Measurements from ENCODE around the gene SLC35D1.

SLC35D1 gene

DNA sequence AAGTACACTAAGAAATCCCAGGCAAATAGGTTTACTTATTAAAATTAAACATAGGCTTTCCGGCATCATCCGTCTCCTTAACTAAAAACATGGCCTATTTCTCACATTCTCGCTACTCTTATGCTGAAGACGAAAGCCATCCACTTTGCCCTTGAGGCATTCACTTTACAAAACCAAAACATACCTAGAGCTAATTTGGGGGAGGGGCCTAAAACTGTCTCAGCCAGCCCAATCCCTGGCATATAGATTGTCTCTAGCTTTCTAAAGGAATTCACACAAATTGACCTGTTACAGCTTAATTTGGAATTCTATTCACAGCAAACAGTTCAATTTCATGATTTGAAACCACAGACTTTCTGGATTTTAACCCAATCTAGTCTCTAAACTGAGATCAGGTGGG lies 34.8 kb downstream of the SLC35D1 start:
- no peak for TF ChIP-seq CTCF (IDR thresholded peaks at IDR 0.05; ENCODE audit: control insufficient read depth, insufficient read depth, low read depth, low read length, missing control alignments)
- DNase-seq (ENCODE audit: low read depth): no peak
- no peak overlapping the region for H3K4me3 ChIP-seq (ENCODE audit: control insufficient read depth, low read depth, low read length)

GRCh38 chr1:67018574-67018973 lies 35.4 kb downstream of the SLC35D1 start:
- no peak for DNase-seq (ENCODE audit: low read depth)
- no peak for TF ChIP-seq CTCF (IDR thresholded peaks at IDR 0.05; ENCODE audit: control insufficient read depth, insufficient read depth, low read depth, low read length, missing control alignments)
- no peak overlapping the region for H3K4me3 ChIP-seq (ENCODE audit: control insufficient read depth, low read depth, low read length)

GRCh38 chr1:67013573-67013972 lies 40.4 kb downstream of the SLC35D1 start:
- TF ChIP-seq CTCF (IDR thresholded peaks at IDR 0.05; ENCODE audit: control insufficient read depth, insufficient read depth, low read depth, low read length, missing control alignments): no peak
- no peak overlapping the region for H3K4me3 ChIP-seq (ENCODE audit: control insufficient read depth, low read depth, low read length)
- DNase-seq (ENCODE audit: low read depth): no peak

DNA sequence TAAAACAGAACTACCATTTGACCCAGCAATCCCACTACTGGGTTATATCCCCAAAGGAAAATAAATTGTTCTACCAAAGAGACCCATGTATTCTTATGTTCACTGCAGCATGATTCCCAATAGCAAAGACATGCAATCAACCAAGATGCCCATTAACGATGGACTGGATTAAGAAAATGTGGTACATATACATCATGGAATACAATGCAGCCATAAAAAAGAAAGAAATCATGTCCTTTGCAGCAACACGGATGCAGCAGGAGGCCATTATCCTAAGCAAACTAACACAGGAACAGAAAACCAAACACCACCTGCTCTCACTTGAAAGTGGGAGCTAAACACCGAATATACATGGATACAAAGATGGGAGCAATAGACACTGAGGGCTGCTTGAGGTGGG lies 44.2 kb downstream of the SLC35D1 start:
- DNase-seq (ENCODE audit: low read depth): no peak
- no peak for TF ChIP-seq CTCF (IDR thresholded peaks at IDR 0.05; ENCODE audit: control insufficient read depth, insufficient read depth, low read depth, low read length, missing control alignments)
- no peak overlapping the region for H3K4me3 ChIP-seq (ENCODE audit: control insufficient read depth, low read depth, low read length)

DNA sequence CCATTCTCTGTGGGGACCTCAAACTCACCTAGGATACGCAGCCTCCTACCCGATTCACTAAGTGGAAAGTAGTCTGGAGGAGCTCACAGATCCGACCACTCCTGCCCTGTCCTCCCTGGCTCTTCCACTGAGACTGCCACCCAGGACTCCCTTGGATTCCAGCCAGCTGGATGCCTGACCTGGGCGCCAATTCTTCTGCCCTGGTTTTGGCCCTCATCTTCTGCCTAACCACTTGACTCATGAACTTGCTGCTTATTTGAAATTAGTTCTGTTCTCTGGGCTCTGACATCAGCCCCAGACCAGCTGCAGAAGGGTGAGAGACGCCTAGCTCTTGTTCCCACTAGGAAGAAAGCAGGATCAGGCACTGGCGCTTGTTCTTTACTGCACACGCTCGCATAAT lies 48.9 kb downstream of the SLC35D1 start:
- TF ChIP-seq CTCF (IDR thresholded peaks at IDR 0.05; ENCODE audit: control insufficient read depth, insufficient read depth, low read depth, low read length, missing control alignments): no peak
- DNase-seq (ENCODE audit: low read depth): no peak
- no peak overlapping the region for H3K4me3 ChIP-seq (ENCODE audit: control insufficient read depth, low read depth, low read length)

DNA sequence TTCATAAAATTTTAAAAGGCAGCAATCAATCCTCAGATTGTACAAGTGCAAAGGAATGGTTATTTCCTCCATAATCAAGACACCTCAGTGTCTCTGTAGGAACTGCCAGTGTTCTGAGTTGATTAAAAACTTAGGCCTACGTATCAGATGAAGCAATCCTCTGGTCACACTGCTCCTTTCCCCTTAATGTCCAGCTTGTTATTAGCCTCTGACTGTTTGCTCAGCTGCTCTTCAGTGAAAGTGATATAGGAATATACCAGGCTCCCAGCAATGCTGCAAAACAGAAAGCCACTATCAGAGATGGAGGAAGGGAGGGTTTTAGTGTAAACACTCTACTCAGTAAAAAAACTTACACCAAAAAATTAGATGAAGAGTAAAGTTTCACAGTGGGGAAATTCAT lies 49.8 kb downstream of the SLC35D1 start:
- no peak overlapping the region for H3K4me3 ChIP-seq (ENCODE audit: control insufficient read depth, low read depth, low read length)
- no peak for DNase-seq (ENCODE audit: low read depth)
- no peak for TF ChIP-seq CTCF (IDR thresholded peaks at IDR 0.05; ENCODE audit: control insufficient read depth, insufficient read depth, low read depth, low read length, missing control alignments)

All from AG09309 (cell line).